HG03139 (cell line): Measurements from ENCODE around the gene DUSP15.

Experiments
- ATAC-seq: cut with Tn5 transposase; IDR thresholded peaks from one replicate; pipeline ENCODE4 v1.9.1; 2021; ENCODE audit not compliant: unreplicated experiment

DUSP15 gene

GRCh38 chr20:31894980-31895675 is 24.8 kb upstream of the DUSP15 start:
- ATAC-seq = peak; percentile 90

- no peak for ATAC-seq
Observed at GRCh38 chr20:31890646-31891045, 20.3 kb upstream of the DUSP15 start.

GRCh38 chr20:31883829-31884228 is 13.5 kb upstream of the DUSP15 start:
- ATAC-seq = no peak

- no peak for ATAC-seq
Observed at GRCh38 chr20:31881945-31882344, 11.6 kb upstream of the DUSP15 start.

GRCh38 chr20:31879143-31879987 is 9.0 kb upstream of the DUSP15 start:
- ATAC-seq = peak; percentile 67

GRCh38 chr20:31877684-31878083 is 7.4 kb upstream of the DUSP15 start:
- ATAC-seq = no peak

- no peak for ATAC-seq
Observed at GRCh38 chr20:31875671-31876070, 5.3 kb upstream of the DUSP15 start.

- ATAC-seq = no peak
Observed at GRCh38 chr20:31872406-31872805, 2.1 kb upstream of the DUSP15 start.

GRCh38 chr20:31871618-31871954 is 1.3 kb upstream of the DUSP15 start:
- ATAC-seq = no peak

- ATAC-seq = no peak
Observed at GRCh38 chr20:31870726-31871617, 645 bp upstream of the DUSP15 start.

GRCh38 chr20:31869673-31869941 is 720 bp downstream of the DUSP15 start:
- ATAC-seq = no peak

- ATAC-seq = no peak
Observed at GRCh38 chr20:31868853-31869672, 1.3 kb downstream of the DUSP15 start.

- ATAC-seq = no peak
Observed at GRCh38 chr20:31866221-31866620, 4.1 kb downstream of the DUSP15 start.

GRCh38 chr20:31864521-31865400 is 5.6 kb downstream of the DUSP15 start:
- ATAC-seq = no peak

- no peak for ATAC-seq
Observed at GRCh38 chr20:31863296-31864085, 6.8 kb downstream of the DUSP15 start.

GRCh38 chr20:31862506-31862905 is 7.8 kb downstream of the DUSP15 start:
- no peak for ATAC-seq

- no peak for ATAC-seq
Observed at GRCh38 chr20:31862157-31862470, 8.2 kb downstream of the DUSP15 start.

GRCh38 chr20:31861385-31862156 is 8.8 kb downstream of the DUSP15 start:
- peak; percentile 54 for ATAC-seq

- ATAC-seq = peak; percentile 31
Observed at GRCh38 chr20:31861135-31861384, 9.3 kb downstream of the DUSP15 start.
